Muscle layer of colon (tissue), 2 donors: ENCODE measurements around the gene PTPRZ1.

Source experiments
- H3K27ac ChIP-seq: one replicate; pipeline ENCODE4 v1.7.0; 2013; ENCODE audit warnings: low read depth, mild to moderate bottlenecking, low read length, moderate library complexity
- H3K27me3 ChIP-seq, 2 donors: one replicate each; pipeline ENCODE4 v1.7.0; 2013; ENCODE audit warnings: low read length in 2 of 2, mild to moderate bottlenecking in 2 of 2; ENCODE audit not compliant: insufficient read depth in 2 of 2, control insufficient read depth in 1 of 2
- H3K36me3 ChIP-seq: one replicate; pipeline ENCODE4 v1.7.0; 2013; ENCODE audit warnings: mild to moderate bottlenecking, low read length; ENCODE audit not compliant: insufficient read depth
- H3K4me1 ChIP-seq: one replicate; pipeline ENCODE4 v1.7.0; 2013; ENCODE audit warnings: mild to moderate bottlenecking, low read length; ENCODE audit not compliant: insufficient read depth
- H3K4me3 ChIP-seq, 2 donors: one replicate each; pipeline ENCODE4 v1.7.0; 2013; ENCODE audit warnings: low read length in 2 of 2, low read depth in 1 of 2, mild to moderate bottlenecking in 1 of 2, moderate library complexity in 1 of 2
- H3K9ac ChIP-seq: one replicate; pipeline ENCODE4 v1.7.0; 2013; ENCODE audit warnings: low read length
- H3K9me3 ChIP-seq: one replicate; pipeline ENCODE4 v1.7.0; 2013; ENCODE audit warnings: mild to moderate bottlenecking, low read length
- donor health status: abdominal sarcoma.
- donor health status: Adenocarcinoma of cecum.

PTPRZ1 gene

DNA sequence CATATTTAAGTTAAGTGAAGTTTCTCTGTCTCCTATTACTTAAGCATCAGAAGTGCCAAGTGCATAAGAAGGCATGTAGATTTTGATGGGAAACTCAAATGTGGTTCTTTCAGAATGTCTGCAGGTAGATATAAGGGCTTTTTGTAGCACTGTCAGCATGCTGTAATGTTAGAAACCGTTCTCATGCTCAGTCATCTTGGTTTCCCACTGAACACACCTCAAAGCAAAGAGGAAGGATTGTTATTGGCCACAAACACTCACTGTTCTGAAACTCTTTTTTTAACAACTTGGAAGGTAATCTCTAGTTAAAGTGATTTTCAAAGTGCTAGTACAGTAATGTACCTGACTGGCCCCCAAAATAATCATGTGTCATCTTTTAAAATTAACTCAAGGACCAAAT, 145.1 kb downstream of the PTPRZ1 start:
- Histone ChIP-seq H3K27me3 (no peaks in the 10 kb centered on the region), H3K9ac (no peak overlapping the region), H3K9me3 (no peaks in the 10 kb centered on the region), H3K4me1 (no peaks in the 10 kb centered on the region), H3K27ac (no peak overlapping the region), H3K4me3 (no peak overlapping the region), H3K36me3 (no peaks in the 10 kb centered on the region)

DNA sequence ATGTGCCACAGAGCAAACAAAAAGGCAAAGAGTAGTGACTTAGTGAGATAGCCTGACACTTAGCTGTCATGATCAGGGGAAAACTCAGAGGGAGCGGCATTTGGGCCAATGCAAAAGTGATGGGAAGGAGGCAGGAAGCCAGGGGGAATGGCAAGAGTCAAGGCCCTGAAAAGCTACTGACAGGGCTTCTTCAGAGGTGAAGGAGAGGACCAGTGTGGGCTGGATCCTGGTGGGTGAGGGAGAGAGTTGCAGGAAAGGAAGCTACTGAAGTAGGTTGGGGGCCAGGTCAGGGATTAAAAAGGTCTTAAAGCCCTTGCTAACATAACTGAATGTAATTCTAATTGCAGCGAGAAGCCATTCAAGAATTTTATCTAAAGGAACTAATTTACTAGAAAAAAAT, 154.1 kb downstream of the PTPRZ1 start:
- Histone ChIP-seq H3K4me3 (no peak overlapping the region), H3K27me3 (no peaks in the 10 kb centered on the region), H3K4me1 (no peaks in the 10 kb centered on the region), H3K9ac (no peak overlapping the region), H3K27ac (no peak overlapping the region), H3K36me3 (no peaks in the 10 kb centered on the region), H3K9me3 (no peaks in the 10 kb centered on the region)

DNA sequence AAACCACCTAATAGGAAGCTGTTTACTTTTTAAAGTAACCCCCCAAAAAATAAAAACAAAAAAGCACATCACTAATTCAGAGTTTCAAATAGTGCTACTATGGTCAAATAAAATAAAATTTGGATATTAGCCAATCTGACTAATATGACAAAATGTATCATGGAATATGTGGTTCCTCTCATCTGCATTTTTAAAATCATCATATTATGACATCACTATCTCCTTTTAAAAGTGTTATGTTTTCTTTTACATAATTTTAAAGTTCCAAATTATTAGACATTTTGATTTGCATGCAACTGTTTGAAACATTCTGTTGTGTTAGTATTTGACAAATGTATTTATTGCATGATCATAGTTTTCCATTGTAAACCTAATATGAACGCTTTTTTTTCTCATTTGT, 160.7 kb downstream of the PTPRZ1 start:
- Histone ChIP-seq H3K4me3 (no peak overlapping the region), H3K27me3 (no peaks in the 10 kb centered on the region), H3K36me3 (no peaks in the 10 kb centered on the region), H3K9me3 (no peaks in the 10 kb centered on the region), H3K27ac (no peak overlapping the region), H3K4me1 (no peaks in the 10 kb centered on the region), H3K9ac (no peak overlapping the region)

DNA sequence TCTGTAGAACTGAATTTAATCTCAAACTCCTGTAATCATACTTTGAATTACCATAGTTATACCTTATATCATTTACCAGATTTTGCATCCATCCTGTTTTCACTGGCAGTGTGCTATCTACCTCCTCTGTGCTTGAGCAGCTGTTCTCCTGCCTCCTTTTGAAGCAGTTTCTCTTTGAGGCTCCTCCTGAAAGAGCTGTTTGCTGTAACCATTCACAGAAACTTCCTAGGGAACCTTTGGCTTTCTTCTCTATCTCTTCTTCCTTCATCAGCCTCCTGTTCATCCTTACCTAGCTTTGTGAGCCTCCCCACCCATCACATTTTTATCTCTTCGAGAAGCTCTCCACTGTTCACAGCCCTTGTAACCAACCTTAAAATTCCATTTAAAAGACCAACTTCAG, 162.9 kb downstream of the PTPRZ1 start:
- Histone ChIP-seq H3K4me3 (no peak overlapping the region), H3K9ac (no peak overlapping the region), H3K36me3 (no peaks in the 10 kb centered on the region), H3K9me3 (no peaks in the 10 kb centered on the region), H3K4me1 (no peaks in the 10 kb centered on the region), H3K27me3 (no peaks in the 10 kb centered on the region), H3K27ac (no peak overlapping the region)

DNA sequence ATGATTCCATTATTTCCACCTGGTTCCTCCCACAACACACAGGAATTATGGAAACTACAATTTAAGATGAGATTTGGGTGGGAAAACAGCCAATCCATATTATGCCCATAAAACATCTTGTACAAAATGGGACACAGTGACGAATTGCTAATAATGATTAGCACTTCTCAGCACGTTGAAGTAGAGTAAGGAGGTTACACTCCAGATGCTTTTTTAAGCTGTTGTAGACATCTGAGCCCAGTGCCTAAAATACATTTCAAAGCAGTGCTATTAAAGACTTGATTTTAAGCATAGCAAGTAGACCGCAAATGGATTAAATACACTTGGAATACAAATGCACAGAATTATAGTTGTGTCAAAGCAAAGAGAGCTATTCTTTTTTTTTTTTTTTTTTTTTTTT, 165.2 kb downstream of the PTPRZ1 start:
- no peaks in the 10 kb centered on the region for H3K4me1 ChIP-seq
- no peaks in the 10 kb centered on the region for H3K9me3 ChIP-seq
- no peak overlapping the region for H3K9ac ChIP-seq
- no peak overlapping the region for H3K27ac ChIP-seq
- H3K4me3 ChIP-seq: no peak overlapping the region
- no peaks in the 10 kb centered on the region for H3K36me3 ChIP-seq
- no peaks in the 10 kb centered on the region for H3K27me3 ChIP-seq

DNA sequence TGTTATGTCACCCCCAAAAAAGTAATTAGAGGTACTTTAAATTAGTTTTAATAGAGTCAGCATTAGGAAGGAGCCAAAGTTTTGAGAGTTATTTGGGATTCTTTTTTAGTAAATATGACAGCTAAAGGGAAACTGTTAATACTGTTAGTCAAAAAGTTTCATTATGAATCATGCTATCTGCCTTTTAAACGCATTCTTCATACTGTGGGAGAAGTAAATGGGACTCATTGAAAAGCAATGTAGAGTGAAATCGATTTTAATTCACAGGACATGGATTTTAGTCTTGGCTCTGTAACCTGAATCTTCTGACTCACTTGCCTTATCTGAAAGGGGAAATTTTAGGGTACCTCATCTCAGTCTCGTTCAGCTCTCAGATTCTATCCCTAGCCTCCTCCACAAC, 165.9 kb downstream of the PTPRZ1 start:
- H3K27me3 ChIP-seq: no peaks in the 10 kb centered on the region
- H3K4me3 ChIP-seq: no peak overlapping the region
- H3K27ac ChIP-seq: no peak overlapping the region
- no peaks in the 10 kb centered on the region for H3K36me3 ChIP-seq
- no peak overlapping the region for H3K9ac ChIP-seq
- no peaks in the 10 kb centered on the region for H3K9me3 ChIP-seq
- H3K4me1 ChIP-seq: no peaks in the 10 kb centered on the region

DNA sequence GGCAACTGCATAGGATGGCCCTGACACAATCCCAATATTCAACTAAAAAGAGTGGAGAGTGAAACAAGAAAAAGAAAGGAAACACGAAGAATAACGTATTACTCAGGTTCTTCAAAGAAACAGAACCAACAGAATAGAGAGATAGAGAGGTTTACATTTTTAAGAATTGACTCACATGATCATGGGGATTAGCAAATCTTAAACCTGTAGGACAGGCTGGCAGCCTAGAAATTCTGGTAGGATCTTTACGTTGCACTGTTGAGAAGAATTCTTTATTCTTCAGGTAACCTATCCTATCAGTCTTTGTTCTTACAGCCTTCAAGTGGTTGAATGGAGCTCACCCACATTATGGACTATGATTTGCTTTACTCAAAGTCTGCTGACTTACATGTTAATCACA, 167.2 kb downstream of the PTPRZ1 start:
- Histone ChIP-seq H3K36me3 (no peaks in the 10 kb centered on the region), H3K4me3 (no peak overlapping the region), H3K27ac (no peak overlapping the region), H3K9me3 (no peaks in the 10 kb centered on the region), H3K4me1 (no peaks in the 10 kb centered on the region), H3K27me3 (no peaks in the 10 kb centered on the region), H3K9ac (no peak overlapping the region)

DNA sequence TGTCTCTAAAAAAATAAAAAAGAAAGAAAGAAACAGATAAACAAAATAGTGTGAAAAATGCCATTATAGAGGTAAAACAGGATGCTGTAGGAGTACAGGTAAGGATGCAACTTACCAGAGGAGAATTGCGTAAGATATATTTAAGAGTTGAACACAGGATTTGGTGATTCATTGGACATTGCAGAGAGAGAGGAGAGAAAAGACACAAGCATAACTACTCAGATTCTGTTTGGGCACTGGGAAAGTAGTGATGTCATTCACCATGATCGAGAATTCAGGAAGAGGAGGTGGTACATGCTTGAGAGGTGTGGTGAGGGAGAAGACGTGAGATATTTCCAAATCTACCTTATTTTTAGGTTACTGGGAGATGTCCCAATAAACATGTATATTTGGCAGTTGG, 173.4 kb downstream of the PTPRZ1 start:
- Histone ChIP-seq H3K4me3 (no peak overlapping the region), H3K9ac (no peak overlapping the region), H3K4me1 (no peaks in the 10 kb centered on the region), H3K27ac (no peak overlapping the region), H3K27me3 (no peaks in the 10 kb centered on the region), H3K36me3 (no peaks in the 10 kb centered on the region), H3K9me3 (no peaks in the 10 kb centered on the region)

DNA sequence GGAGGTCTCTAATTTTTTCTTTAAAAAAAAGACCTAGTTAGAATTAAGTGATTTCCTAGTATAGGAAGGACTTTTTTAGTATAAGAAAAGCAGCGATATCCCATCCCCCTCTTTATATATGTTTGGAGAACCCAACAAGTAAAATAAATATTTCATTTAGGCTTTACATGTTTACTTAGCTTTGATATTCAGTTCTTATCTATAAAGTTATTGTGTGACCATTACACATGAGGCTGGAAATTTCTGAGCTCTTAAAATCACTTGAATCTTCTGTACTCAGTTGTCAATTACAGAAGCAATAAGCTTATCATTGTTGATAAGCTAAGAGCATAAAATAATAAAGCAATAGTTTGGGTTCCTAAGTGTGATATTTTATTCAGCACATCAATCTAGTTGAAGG, 181.4 kb downstream of the PTPRZ1 start:
- H3K4me1 ChIP-seq: no peaks in the 10 kb centered on the region
- H3K27ac ChIP-seq: no peak overlapping the region
- no peaks in the 10 kb centered on the region for H3K27me3 ChIP-seq
- H3K9ac ChIP-seq: no peak overlapping the region
- H3K4me3 ChIP-seq: no peak overlapping the region
- no peaks in the 10 kb centered on the region for H3K36me3 ChIP-seq
- H3K9me3 ChIP-seq: no peaks in the 10 kb centered on the region

DNA sequence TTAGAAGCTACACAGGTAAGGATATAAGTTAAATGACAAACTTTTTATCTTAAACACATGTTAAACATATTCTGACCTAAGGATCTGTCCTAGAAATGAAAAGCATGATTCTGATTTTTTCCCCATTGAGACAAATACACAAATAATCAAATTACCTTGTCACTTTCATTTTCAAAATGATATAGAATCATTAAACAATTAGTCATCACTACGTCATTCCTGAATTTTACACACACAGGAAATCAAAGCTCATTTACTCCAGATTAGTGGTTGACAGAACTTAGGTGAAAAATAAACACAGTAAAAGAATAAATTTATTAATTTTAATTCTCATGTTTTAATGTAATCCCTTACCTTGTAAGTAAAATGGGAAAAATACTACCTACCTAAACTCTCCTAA, 182.1 kb downstream of the PTPRZ1 start:
- no peak overlapping the region for H3K9ac ChIP-seq
- H3K36me3 ChIP-seq: no peaks in the 10 kb centered on the region
- H3K27ac ChIP-seq: no peak overlapping the region
- H3K27me3 ChIP-seq: no peaks in the 10 kb centered on the region
- no peak overlapping the region for H3K4me3 ChIP-seq
- H3K9me3 ChIP-seq: no peaks in the 10 kb centered on the region
- H3K4me1 ChIP-seq: no peaks in the 10 kb centered on the region

DNA sequence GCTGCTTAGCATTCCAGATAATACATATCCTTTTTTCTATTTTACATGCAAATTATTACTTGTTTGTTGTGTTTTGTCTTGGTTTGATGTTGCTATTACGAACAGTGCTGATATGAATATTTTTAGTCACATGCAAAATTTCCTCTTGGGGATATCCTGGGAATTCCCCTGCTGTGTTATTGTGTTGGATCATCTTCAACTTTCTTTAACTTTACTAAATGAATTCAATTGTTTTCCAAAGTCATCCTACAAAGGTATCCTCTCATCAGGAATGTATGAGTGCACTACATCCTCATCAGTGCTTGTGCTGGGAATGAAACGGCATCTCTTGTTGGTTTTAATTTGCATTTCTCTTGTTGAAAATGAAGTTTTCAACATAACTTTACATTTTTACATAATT, 184.0 kb downstream of the PTPRZ1 start:
- Histone ChIP-seq H3K36me3 (no peaks in the 10 kb centered on the region), H3K9me3 (no peaks in the 10 kb centered on the region), H3K27ac (no peak overlapping the region), H3K27me3 (no peaks in the 10 kb centered on the region), H3K4me3 (no peak overlapping the region), H3K9ac (no peak overlapping the region), H3K4me1 (no peaks in the 10 kb centered on the region)

DNA sequence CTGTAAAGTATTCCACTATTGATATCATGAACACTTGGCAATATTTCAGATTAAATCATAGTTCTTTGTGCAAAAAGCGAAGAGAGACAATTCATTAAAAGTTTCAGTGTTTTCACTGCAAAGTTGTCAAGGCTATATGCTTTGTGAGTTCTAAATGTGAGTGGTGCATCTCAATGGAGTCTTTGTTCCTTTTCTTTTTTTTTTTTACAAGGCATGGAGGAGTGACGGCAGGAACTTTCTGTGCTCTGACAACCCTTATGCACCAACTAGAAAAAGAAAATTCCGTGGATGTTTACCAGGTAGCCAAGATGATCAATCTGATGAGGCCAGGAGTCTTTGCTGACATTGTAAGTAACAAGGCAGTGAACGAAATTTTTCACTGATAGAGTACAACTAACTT, 186.6 kb downstream of the PTPRZ1 start:
- H3K27me3 ChIP-seq: no peaks in the 10 kb centered on the region
- no peak overlapping the region for H3K27ac ChIP-seq
- H3K4me3 ChIP-seq: no peak overlapping the region
- no peaks in the 10 kb centered on the region for H3K36me3 ChIP-seq
- no peaks in the 10 kb centered on the region for H3K9me3 ChIP-seq
- H3K9ac ChIP-seq: no peak overlapping the region
- no peaks in the 10 kb centered on the region for H3K4me1 ChIP-seq
